ENCODE data around the gene ZMAT1. TPM values are rescaled to one million over a fixed set of nuclear protein-coding genes. Genes with fewer than 3 reads are reported as not detected.

The ZMAT1 gene
- total RNA-seq: under 0.01 and 0.28 TPM in 2 replicates

GRCh38 chrX:101931488-101932248 lies at the start of gene ZMAT1:
ZMAT1 (minus strand) TSS chrX:101932027; CDS start chrX:101932008, 19 bp downstream.

Other genes starting within 250 kb of the ZMAT1 start
- gene TCEAL2, start 193.7 kb upstream of the ZMAT1 start, total RNA-seq: not detected in 2 replicates
- not detected in 2 replicates for gene TCEAL6, start 210.5 kb upstream of the ZMAT1 start, total RNA-seq
- gene BEX5, start 223.9 kb upstream of the ZMAT1 start, total RNA-seq: 0.14 and 1.7 TPM in 2 replicates